Measurements from ENCODE around the gene SDCCAG8.

- no peak for TF ChIP-seq CTCF (IDR thresholded peaks at IDR 0.05; ENCODE audit: low read depth, low read length, missing input control)
- TF ChIP-seq JUND (IDR thresholded peaks at IDR 0.05): no peak
- no peak for TF ChIP-seq YY1 (IDR thresholded peaks at IDR 0.05)
Measured at GRCh38 chr1:243390162-243390791, 134.4 kb downstream of the SDCCAG8 start.
